ENCODE data around the gene FANCC. TPM values are rescaled to one million over a fixed set of nuclear protein-coding genes. Genes with fewer than 3 reads are reported as not detected.

Gene FANCC
- total and polyA plus RNA-seq, 2 of the 13 experiments (the other 11 are each of a cell fraction or from before 2014, with no cell fraction given) = 7.4 to 8.6 TPM

GRCh38 chr9:95073918-95074317 lies 243.6 kb downstream of the FANCC start:
- TF ChIP-seq ZNF432 (CRISPR knock-in tag; IDR thresholded peaks at IDR 0.05; ENCODE audit: borderline replicate concordance) (no peak), RBM22 (optimal IDR thresholded peaks at IDR 0.05; ENCODE audit: low read length) (peak; percentile 94)
- intact Hi-C loops (cut with micrococcal nuclease; ENCODE audit: unreplicated experiment) (loop anchor here (1.0 kb wide), 1 partner anchor 291 kb away; no protein-coding TSS in a partner anchor), in situ Hi-C loops (cut with HindIII; ENCODE audit: extremely low pct_ligation_motif_present, low pct_unique_long_range_greater_than_20kb) (no loop called here)
- H3K79me2 ChIP-seq (ENCODE audit: insufficient read depth, low read length) = peaks cover 95% of the 10 kb centered on the region
- no peak overlapping the region for H3K27ac ChIP-seq (ENCODE audit: extremely low read length, insufficient read depth, low read length)
- CTCF ChIA-PET (ENCODE audit: low intra/inter-chr PET ratio, low total read pairs) = no interaction called here
- ATAC-seq (no peak), DNase-seq (ENCODE audit: low spot score) (no peak), FAIRE-seq (no peak)
- H3K4me2 ChIP-seq (ENCODE audit: low read depth, low read length) = no peak overlapping the region
- H2AFZ ChIP-seq (ENCODE audit: low read length) = no peak overlapping the region
- H3K36me3 ChIP-seq (replicated peaks in 1 of 2; ENCODE audit: control insufficient read depth in 1 of 2, insufficient read depth in 2 of 2, low read length in 2 of 2) = peaks cover 29 to 70% of the 10 kb centered on the region in 2 experiments
- H3K27me3 ChIP-seq (ENCODE audit: control insufficient read depth in 1 of 2, insufficient read depth in 2 of 2, low read length in 2 of 2) = no peaks in the 10 kb centered on the region
- POLR2A ChIA-PET = no interaction called here
- H4K20me1 ChIP-seq (ENCODE audit: insufficient read depth, low read length) = peaks cover 45% of the 10 kb centered on the region
- 100% methylated on average over 4 of the region's 5 CpGs for WGBS (ENCODE audit: low lambda C conversion rate)
- peaks cover 42% of the 10 kb centered on the region for H3K4me1 ChIP-seq (ENCODE audit: insufficient read depth, low read length)
- H3K4me3 ChIP-seq (replicated peaks in 1 of 3; ENCODE audit: insufficient read depth in 1 of 3, low read depth in 2 of 3, low read length in 3 of 3) = no peak overlapping the region
- H3K9me3 ChIP-seq (ENCODE audit: low read length) = no peaks in the 10 kb centered on the region
- H3K9ac ChIP-seq (ENCODE audit: insufficient read depth, low read depth, low read length) = no peak overlapping the region
- BruUV-seq (replicated peaks) = no TSS peak

GRCh38 chr9:95073042-95073607 lies 244.4 kb downstream of the FANCC start:
- no peak overlapping the region for H3K27ac ChIP-seq (ENCODE audit: extremely low read length, insufficient read depth, low read length)
- TF ChIP-seq STAG1 (CRISPR knock-in tag; IDR thresholded peaks at IDR 0.05) (peak; percentile 52), MNT (IDR thresholded peaks at IDR 0.05) (peak; percentile 42), ZSCAN21 (CRISPR knock-in tag; IDR thresholded peaks at IDR 0.05; ENCODE audit: borderline replicate concordance) (no peak), ZNF687 (CRISPR knock-in tag; IDR thresholded peaks at IDR 0.05) (peak; percentile 58), IKZF1 (IDR thresholded peaks at IDR 0.05) (no peak), ZFP36L2 (CRISPR knock-in tag; IDR thresholded peaks at IDR 0.05) (no peak), ZNF225 (CRISPR knock-in tag; IDR thresholded peaks at IDR 0.05) (no peak), RBM22 (optimal IDR thresholded peaks at IDR 0.05; ENCODE audit: low read length) (peak; percentile 69), CTCF (CRISPR knock-in tag; IDR thresholded peaks at IDR 0.05) (peak; percentile 58), RAD21 (CRISPR knock-in tag; IDR thresholded peaks at IDR 0.05) (peak; percentile 65)

More at GRCh38 chr9:95073042-95073607, 244.4 kb downstream of the FANCC start:
- ATAC-seq (peak; percentile 47), FAIRE-seq (no peak), DNase-seq (ENCODE audit: low spot score) (peak; percentile 25)
- H3K79me2 ChIP-seq (ENCODE audit: insufficient read depth, low read length) = peaks cover 95% of the 10 kb centered on the region
- no peak overlapping the region for H3K9ac ChIP-seq (ENCODE audit: insufficient read depth, low read depth, low read length)
- peaks cover 37% of the 10 kb centered on the region for H4K20me1 ChIP-seq (ENCODE audit: insufficient read depth, low read length)
- BruUV-seq (replicated peaks) = no TSS peak
- H3K36me3 ChIP-seq (replicated peaks in 1 of 2; ENCODE audit: control insufficient read depth in 1 of 2, insufficient read depth in 2 of 2, low read length in 2 of 2) = peaks cover 29 to 67% of the 10 kb centered on the region in 2 experiments
- in situ Hi-C loops (cut with HindIII; ENCODE audit: extremely low pct_ligation_motif_present, low pct_unique_long_range_greater_than_20kb) (no loop called here), intact Hi-C loops (cut with micrococcal nuclease; ENCODE audit: unreplicated experiment) (loop anchor here (1.0 kb wide), 1 partner anchor 290 kb away; no protein-coding TSS in a partner anchor)
- no peaks in the 10 kb centered on the region for H3K27me3 ChIP-seq (ENCODE audit: control insufficient read depth in 1 of 2, insufficient read depth in 2 of 2, low read length in 2 of 2)
- peaks cover 48% of the 10 kb centered on the region for H3K4me1 ChIP-seq (ENCODE audit: insufficient read depth, low read length)
- no peak overlapping the region for H3K4me2 ChIP-seq (ENCODE audit: low read depth, low read length)
- no peaks in the 10 kb centered on the region for H3K9me3 ChIP-seq (ENCODE audit: low read length)
- POLR2A ChIA-PET = interaction anchor here (1.0 kb wide), 1 partner anchor 66 kb away, joined by 3 read pairs; no protein-coding TSS in a partner anchor
- 99% methylated on average over 18 of the region's 18 CpGs for WGBS (ENCODE audit: low lambda C conversion rate)
- no peak overlapping the region for H3K4me3 ChIP-seq (replicated peaks in 1 of 3; ENCODE audit: insufficient read depth in 1 of 3, low read depth in 2 of 3, low read length in 3 of 3)
- H2AFZ ChIP-seq (ENCODE audit: low read length) = no peak overlapping the region
- CTCF ChIA-PET (ENCODE audit: low intra/inter-chr PET ratio, low total read pairs) = no interaction called here
